ENCODE measurements around the gene TSLP. TPM values are rescaled to one million over a fixed set of nuclear protein-coding genes. Genes with fewer than 3 reads are reported as not detected.

TSLP gene
- total RNA-seq, 2 experiments from 2014 or later, result not detected

- Histone ChIP-seq H3K36me3 (ENCODE audit: insufficient read depth, low read length) (peaks cover 35% of the 10 kb centered on the region), H3K79me2 (ENCODE audit: insufficient read depth, low read depth, low read length) (peaks cover 50% of the 10 kb centered on the region), H3K4me2 (ENCODE audit: low read length) (peak within 1 kb of the TSS; percentile 86), H3K9me2 (ENCODE audit: insufficient read depth, low read length) (no peaks in the 10 kb centered on the region), H3K27ac (ENCODE audit: low read depth, low read length, poor library complexity, severe bottlenecking) (peak within 1 kb of the TSS; percentile 48), H3K9me3 (ENCODE audit: low read length) (no peaks in the 10 kb centered on the region), H3K4me1 (ENCODE audit: insufficient read depth, low read length, poor library complexity, severe bottlenecking) (peaks cover 27% of the 10 kb centered on the region), H4K20me1 (ENCODE audit: insufficient read depth, low read length) (peaks cover 28% of the 10 kb centered on the region), H2AFZ (ENCODE audit: low read length) (peak within 1 kb of the TSS; percentile 98), H3K4me3 (ENCODE audit: low read depth, low read length, poor library complexity, severe bottlenecking) (peak within 1 kb of the TSS; percentile 91)
- DNase-seq (ENCODE audit: low spot score), result peak; percentile 94
- BruUV-seq (replicated peaks), result no TSS peak
- TF ChIP-seq EZH2phosphoT487 (IDR thresholded peaks at IDR 0.05; ENCODE audit: borderline replicate concordance, low read depth, low read length) (no peak), CTCF (conservative IDR thresholded peaks at IDR 0.05; ENCODE audit: low read length) (no peak)
- POLR2A ChIA-PET, result interaction anchor here (0.7 to 3.0 kb wide), 8 partner anchors 10 to 1083 kb away, joined by 3 to 22 read pairs (median 3); partner anchors contain the start of gene SLC25A46
- CTCF ChIA-PET (ENCODE audit: unreplicated experiment), result no interaction called here
- intact Hi-C loops (cut with micrococcal nuclease; ENCODE audit: unreplicated experiment), result loop anchor here (1.0 to 10.0 kb wide), 6 partner anchors 135 to 1677 kb away; partner anchors contain the start of genes SLC25A46 and STARD4
Observed at GRCh38 chr5:111092062-111092853, 20.7 kb downstream of the TSLP start, which contains the start of gene WDR36. WDR36 (plus strand) TSS chr5:111092348; CDS start chr5:111092457, 109 bp downstream.

GRCh38 chr5:111095982-111096381 is 24.5 kb downstream of the TSLP start:
- CTCF ChIA-PET (ENCODE audit: unreplicated experiment), result no interaction called here
- Histone ChIP-seq H4K20me1 (ENCODE audit: insufficient read depth, low read length) (peaks cover 28% of the 10 kb centered on the region), H3K4me2 (ENCODE audit: low read length) (no peak overlapping the region), H3K9me3 (ENCODE audit: low read length) (no peaks in the 10 kb centered on the region), H3K4me1 (ENCODE audit: insufficient read depth, low read length, poor library complexity, severe bottlenecking) (peaks cover 27% of the 10 kb centered on the region), H2AFZ (ENCODE audit: low read length) (no peak overlapping the region), H3K36me3 (ENCODE audit: insufficient read depth, low read length) (peaks cover 72% of the 10 kb centered on the region), H3K9me2 (ENCODE audit: insufficient read depth, low read length) (no peaks in the 10 kb centered on the region), H3K4me3 (ENCODE audit: low read depth, low read length, poor library complexity, severe bottlenecking) (no peak overlapping the region), H3K79me2 (ENCODE audit: insufficient read depth, low read depth, low read length) (peaks cover 65% of the 10 kb centered on the region), H3K27ac (ENCODE audit: low read depth, low read length, poor library complexity, severe bottlenecking) (no peak overlapping the region)
- TF ChIP-seq EZH2phosphoT487 (IDR thresholded peaks at IDR 0.05; ENCODE audit: borderline replicate concordance, low read depth, low read length) (no peak), CTCF (conservative IDR thresholded peaks at IDR 0.05; ENCODE audit: low read length) (no peak)
- intact Hi-C loops (cut with micrococcal nuclease; ENCODE audit: unreplicated experiment), result loop anchor here (10.0 kb wide), 1 partner anchor 1681 kb away; no protein-coding TSS in a partner anchor
- no peak for DNase-seq (ENCODE audit: low spot score)
- no TSS peak for BruUV-seq (replicated peaks)
- POLR2A ChIA-PET, result no interaction called here

Data from OCI-LY7 (cell line).